GM06990 (cell line): ENCODE results near the gene MRPL20.
"Not testable (repeated sequence)": the region's sequence is repeated elsewhere in the genome, so short reads cannot be mapped to it uniquely, and the experiment has no call there.

Experiments used
- DNase-seq: peaks from one replicate; pipeline ENCODE4 v3.0.0-alpha.2; 2011; ENCODE audit not compliant: insufficient read length; ENCODE audit errors: extremely low read depth
- H3K27me3 ChIP-seq: replicated peaks from 2 replicates; pipeline ENCODE4 v1.6.0; 2011; ENCODE audit warnings: low read length; ENCODE audit not compliant: control insufficient read depth, insufficient read depth
- H3K36me3 ChIP-seq: 2 replicates; pipeline ENCODE4 v1.5.1; 2011; ENCODE audit warnings: low read length; ENCODE audit not compliant: control insufficient read depth, insufficient read depth
- H3K4me3 ChIP-seq: replicated peaks from 2 replicates; pipeline ENCODE4 v1.5.1; 2011; ENCODE audit warnings: low read depth, mild to moderate bottlenecking, control low read depth, low read length
- CTCF ChIP-seq: IDR thresholded peaks from 2 replicates; pipeline ENCODE4 v1.5.1; 2011; ENCODE audit warnings: low read length, control low read depth, mild to moderate bottlenecking, inconsistent platforms; ENCODE audit not compliant: insufficient read depth, poor library complexity, severe bottlenecking

Gene MRPL20

GRCh38 chr1:1411626-1412025 lies 4.5 kb upstream of the MRPL20 start:
- TF ChIP-seq CTCF, result no peak
- no peaks in the 10 kb centered on the region for H3K27me3 ChIP-seq
- no peaks in the 10 kb centered on the region; the same call in 1 of the 2 replicates for H3K36me3 ChIP-seq
- H3K4me3 ChIP-seq, result no peak overlapping the region
- no peak for DNase-seq

GRCh38 chr1:1410238-1410637 lies 3.1 kb upstream of the MRPL20 start:
- not testable (repeated sequence) for H3K36me3 ChIP-seq, DNase-seq, H3K27me3 ChIP-seq, H3K4me3 ChIP-seq

GRCh38 chr1:1407636-1408318 lies 684 bp upstream of the MRPL20 start:
- no peak for TF ChIP-seq CTCF
- Histone ChIP-seq H3K27me3 (no peaks in the 10 kb centered on the region), H3K4me3 (peak overlapping the region; percentile 97), H3K36me3 (peaks cover 8% of the 10 kb centered on the region)
- peak; percentile 64 for DNase-seq

GRCh38 chr1:1406101-1406820 lies 832 bp downstream of the MRPL20 start:
- no peak for DNase-seq
- H3K4me3 ChIP-seq, result peak overlapping the region; percentile 97
- TF ChIP-seq CTCF, result peak; percentile 6
- peaks cover 16% of the 10 kb centered on the region for H3K36me3 ChIP-seq
- no peaks in the 10 kb centered on the region for H3K27me3 ChIP-seq

- Histone ChIP-seq H3K4me3 (no peak overlapping the region), H3K27me3 (no peaks in the 10 kb centered on the region), H3K36me3 (peaks cover 24% of the 10 kb centered on the region)
- no peak for DNase-seq
- TF ChIP-seq CTCF, result no peak
Observed at GRCh38 chr1:1403653-1404052, 3.4 kb downstream of the MRPL20 start.

- not testable (repeated sequence) for DNase-seq, H3K27me3 ChIP-seq, H3K4me3 ChIP-seq
- H3K36me3 ChIP-seq, result peaks cover 24% of the 10 kb centered on the region
Observed at GRCh38 chr1:1402901-1403392, 4.1 kb downstream of the MRPL20 start.
